ENCODE results near the gene SLC35G4. TPM values are rescaled to one million over a fixed set of nuclear protein-coding genes. Genes with fewer than 3 reads are reported as not detected.

The SLC35G4 gene
- total and polyA plus RNA-seq, 2 of the 4 experiments (the other 2 are of a cell fraction), result not detected

DNA sequence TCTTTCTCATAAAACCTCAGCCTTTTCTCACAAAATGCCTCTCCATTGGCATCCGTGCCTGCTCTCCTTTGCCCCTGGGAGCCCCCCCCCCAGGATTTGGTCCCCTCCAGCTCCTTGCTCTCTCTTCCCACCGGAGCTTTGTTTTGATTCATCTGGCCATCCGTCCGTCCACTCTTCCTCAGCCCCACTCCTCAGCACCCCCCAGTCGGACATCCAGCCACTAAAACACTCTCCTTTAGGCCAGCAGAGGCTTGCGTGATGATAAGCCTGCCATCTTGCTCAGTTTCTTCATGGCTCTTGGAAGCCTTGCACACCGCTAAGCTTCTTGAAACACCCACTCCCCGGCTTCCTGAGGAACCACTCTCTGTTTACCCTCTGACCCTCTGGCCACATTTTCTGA lies 48.2 kb downstream of the SLC35G4 start:
- H2AFZ ChIP-seq (replicated peaks; ENCODE audit: low read length, poor library complexity), result no peak overlapping the region
- H2BK20ac ChIP-seq (ENCODE audit: low read depth, low read length), result no peak overlapping the region
- no peaks in the 10 kb centered on the region for H4K20me1 ChIP-seq (ENCODE audit: insufficient read depth, low read length)
- no peak overlapping the region for H3K14ac ChIP-seq (replicated peaks; ENCODE audit: low read depth, low read length)
- H3K18ac ChIP-seq (ENCODE audit: low read depth, low read length), result no peak overlapping the region
- peaks cover 42% of the 10 kb centered on the region for H3K27me3 ChIP-seq (ENCODE audit: control insufficient read depth, insufficient read depth, low read length)
- dilution Hi-C loops (cut with HindIII; ENCODE audit: low sequenced_read_pairs, unreplicated experiment), result no loop called here
- H3K4me2 ChIP-seq (ENCODE audit: low read depth, low read length), result no peak overlapping the region
- TF ChIP-seq MXI1 (IDR thresholded peaks at IDR 0.05; ENCODE audit: borderline replicate concordance, low read depth, low read length) (no peak), CEBPB (IDR thresholded peaks at IDR 0.05; ENCODE audit: low read depth, low read length) (no peak), MAFK (IDR thresholded peaks at IDR 0.05; ENCODE audit: low read depth, low read length) (no peak), RAD21 (IDR thresholded peaks at IDR 0.05; ENCODE audit: low read length) (no peak), MAZ (IDR thresholded peaks at IDR 0.05; ENCODE audit: borderline replicate concordance, low read depth, low read length) (no peak), BHLHE40 (IDR thresholded peaks at IDR 0.05; ENCODE audit: low read depth, low read length) (no peak), CHD1 (IDR thresholded peaks at IDR 0.05; ENCODE audit: low read depth, low read length) (no peak), SMC3 (IDR thresholded peaks at IDR 0.05; ENCODE audit: low read depth, low read length) (no peak), POLR2A (IDR thresholded peaks at IDR 0.05; ENCODE audit: low read depth, low read length) (no peak)
- TF ChIP-seq, protein P1, sequence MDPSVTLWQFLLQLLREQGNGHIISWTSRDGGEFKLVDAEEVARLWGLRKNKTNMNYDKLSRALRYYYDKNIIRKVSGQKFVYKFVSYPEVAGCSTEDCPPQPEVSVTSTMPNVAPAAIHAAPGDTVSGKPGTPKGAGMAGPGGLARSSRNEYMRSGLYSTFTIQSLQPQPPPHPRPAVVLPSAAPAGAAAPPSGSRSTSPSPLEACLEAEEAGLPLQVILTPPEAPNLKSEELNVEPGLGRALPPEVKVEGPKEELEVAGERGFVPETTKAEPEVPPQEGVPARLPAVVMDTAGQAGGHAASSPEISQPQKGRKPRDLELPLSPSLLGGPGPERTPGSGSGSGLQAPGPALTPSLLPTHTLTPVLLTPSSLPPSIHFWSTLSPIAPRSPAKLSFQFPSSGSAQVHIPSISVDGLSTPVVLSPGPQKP (IDR thresholded peaks at IDR 0.05; ENCODE audit: borderline replicate concordance, low read depth, low read length), result no peak
- TF ChIP-seq, protein P2, sequence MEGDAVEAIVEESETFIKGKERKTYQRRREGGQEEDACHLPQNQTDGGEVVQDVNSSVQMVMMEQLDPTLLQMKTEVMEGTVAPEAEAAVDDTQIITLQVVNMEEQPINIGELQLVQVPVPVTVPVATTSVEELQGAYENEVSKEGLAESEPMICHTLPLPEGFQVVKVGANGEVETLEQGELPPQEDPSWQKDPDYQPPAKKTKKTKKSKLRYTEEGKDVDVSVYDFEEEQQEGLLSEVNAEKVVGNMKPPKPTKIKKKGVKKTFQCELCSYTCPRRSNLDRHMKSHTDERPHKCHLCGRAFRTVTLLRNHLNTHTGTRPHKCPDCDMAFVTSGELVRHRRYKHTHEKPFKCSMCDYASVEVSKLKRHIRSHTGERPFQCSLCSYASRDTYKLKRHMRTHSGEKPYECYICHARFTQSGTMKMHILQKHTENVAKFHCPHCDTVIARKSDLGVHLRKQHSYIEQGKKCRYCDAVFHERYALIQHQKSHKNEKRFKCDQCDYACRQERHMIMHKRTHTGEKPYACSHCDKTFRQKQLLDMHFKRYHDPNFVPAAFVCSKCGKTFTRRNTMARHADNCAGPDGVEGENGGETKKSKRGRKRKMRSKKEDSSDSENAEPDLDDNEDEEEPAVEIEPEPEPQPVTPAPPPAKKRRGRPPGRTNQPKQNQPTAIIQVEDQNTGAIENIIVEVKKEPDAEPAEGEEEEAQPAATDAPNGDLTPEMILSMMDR (conservative IDR thresholded peaks at IDR 0.05; ENCODE audit: low read depth, low read length), result no peak
- H3K4me3 ChIP-seq (ENCODE audit: insufficient read depth, low read depth, low read length), result no peak overlapping the region
- no peak overlapping the region for H3K23ac ChIP-seq (ENCODE audit: low read depth, low read length)
- ChIA-PET POLR2A (ENCODE audit: unreplicated experiment) (no interaction called here), CTCF (no interaction called here)
- H3K56ac ChIP-seq (ENCODE audit: extremely low read depth, insufficient read depth, low read length), result no peak overlapping the region
- no peak overlapping the region for H2BK120ac ChIP-seq (ENCODE audit: low read depth, low read length)
- no peak overlapping the region for H2BK5ac ChIP-seq (ENCODE audit: low read depth, low read length, poor library complexity, severe bottlenecking)
- H2AK9ac ChIP-seq (replicated peaks; ENCODE audit: low read depth, low read length, poor library complexity), result no peak overlapping the region
- H3K27ac ChIP-seq (ENCODE audit: insufficient read depth, low read length), result no peak overlapping the region
- H3K36me3 ChIP-seq (ENCODE audit: control insufficient read depth, insufficient read depth, low read length), result no peaks in the 10 kb centered on the region
- no peak overlapping the region for H2BK15ac ChIP-seq (ENCODE audit: low read depth, low read length)
- no peaks in the 10 kb centered on the region; the same call in 1 of the 2 replicates for H3K9me3 ChIP-seq (ENCODE audit: control insufficient read depth, insufficient read depth, low read length)
- no peak overlapping the region for H4K91ac ChIP-seq (ENCODE audit: insufficient read depth, low read depth, low read length)
- no peak for DNase-seq
- no peaks in the 10 kb centered on the region for H3K9me1 ChIP-seq (ENCODE audit: insufficient read depth, low read length)
- H4K5ac ChIP-seq (ENCODE audit: low read depth, low read length), result no peak overlapping the region
- H4K8ac ChIP-seq (ENCODE audit: low read depth in 2 of 2, low read length in 2 of 2), result no peak overlapping the region
- BruUV-seq (replicated peaks), result no TSS peak
- no peak overlapping the region for H3K9ac ChIP-seq (ENCODE audit: low read depth, low read length)
- no peaks in the 10 kb centered on the region for H3K4me1 ChIP-seq (ENCODE audit: control insufficient read depth, insufficient read depth, low read length)
- 58% methylated on average over 7 of the region's 8 CpGs; no CpG with 5 or more reads in 1 of the 2 experiments for WGBS, 2 experiments (ENCODE audit: extremely low coverage in 2 of 2, insufficient read length in 1 of 2)
- intact Hi-C loops (cut with micrococcal nuclease), result loop anchor here (5.0 kb wide), 3 partner anchors 75 to 340 kb away; no protein-coding TSS in a partner anchor
- no peaks in the 10 kb centered on the region for H3K79me1 ChIP-seq (ENCODE audit: low read depth in 1 of 2, low read length in 2 of 2)
- no peak for ATAC-seq (ENCODE audit: low read depth)
- in situ Hi-C loops (cut with MboI; ENCODE audit: low sequenced_read_pairs), result no loop called here
- H2AK5ac ChIP-seq (ENCODE audit: low read depth, low read length), result no peak overlapping the region
- H3K4ac ChIP-seq (ENCODE audit: low read depth, low read length), result no peak overlapping the region
